ENCODE results near the gene GLIS1.

DNA sequence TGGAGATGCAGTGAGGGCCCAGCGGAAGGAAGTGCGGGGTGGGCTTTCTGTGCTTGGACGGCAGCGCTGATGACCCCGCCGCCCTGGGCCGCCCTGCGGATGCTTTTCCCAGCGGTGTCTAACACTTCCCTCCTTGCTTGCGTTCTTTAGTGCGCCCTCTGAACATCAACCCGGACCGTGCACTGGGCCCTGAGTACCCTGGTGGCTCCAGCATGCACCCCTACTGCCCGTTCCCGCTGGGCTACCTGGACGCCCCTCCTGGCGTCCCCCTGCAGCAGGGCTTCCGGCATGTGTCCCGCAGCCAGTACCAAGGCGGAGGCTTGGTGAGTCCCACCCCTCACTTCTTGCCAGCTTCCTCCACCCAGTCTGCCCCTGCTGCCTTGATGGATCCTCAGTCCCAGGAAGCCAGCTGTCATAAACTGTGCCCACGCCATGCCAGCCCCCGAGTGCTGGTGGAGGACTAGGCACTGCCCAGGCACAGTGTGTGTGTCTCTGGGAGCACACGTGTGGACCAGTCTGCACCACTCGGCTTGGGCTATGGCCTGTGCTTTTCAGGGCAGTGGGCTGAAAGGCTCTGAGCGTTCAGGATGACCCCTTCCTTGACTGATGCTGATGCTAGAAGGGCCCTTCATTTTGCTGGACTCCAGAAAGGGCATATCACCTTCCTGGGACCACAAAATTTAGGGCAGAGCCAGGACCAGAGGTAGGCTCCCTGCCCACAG lies 277.5 kb downstream of the GLIS1 start:
- TF ChIP-seq GATA2 (IDR thresholded peaks at IDR 0.05; ENCODE audit: low read depth, low read length): no peak
- no peak for TF ChIP-seq GATA3 (IDR thresholded peaks at IDR 0.05; ENCODE audit: low read depth, low read length)

All from SH-SY5Y (cell line).